ENCODE measurements around the gene IRF9.

DNA sequence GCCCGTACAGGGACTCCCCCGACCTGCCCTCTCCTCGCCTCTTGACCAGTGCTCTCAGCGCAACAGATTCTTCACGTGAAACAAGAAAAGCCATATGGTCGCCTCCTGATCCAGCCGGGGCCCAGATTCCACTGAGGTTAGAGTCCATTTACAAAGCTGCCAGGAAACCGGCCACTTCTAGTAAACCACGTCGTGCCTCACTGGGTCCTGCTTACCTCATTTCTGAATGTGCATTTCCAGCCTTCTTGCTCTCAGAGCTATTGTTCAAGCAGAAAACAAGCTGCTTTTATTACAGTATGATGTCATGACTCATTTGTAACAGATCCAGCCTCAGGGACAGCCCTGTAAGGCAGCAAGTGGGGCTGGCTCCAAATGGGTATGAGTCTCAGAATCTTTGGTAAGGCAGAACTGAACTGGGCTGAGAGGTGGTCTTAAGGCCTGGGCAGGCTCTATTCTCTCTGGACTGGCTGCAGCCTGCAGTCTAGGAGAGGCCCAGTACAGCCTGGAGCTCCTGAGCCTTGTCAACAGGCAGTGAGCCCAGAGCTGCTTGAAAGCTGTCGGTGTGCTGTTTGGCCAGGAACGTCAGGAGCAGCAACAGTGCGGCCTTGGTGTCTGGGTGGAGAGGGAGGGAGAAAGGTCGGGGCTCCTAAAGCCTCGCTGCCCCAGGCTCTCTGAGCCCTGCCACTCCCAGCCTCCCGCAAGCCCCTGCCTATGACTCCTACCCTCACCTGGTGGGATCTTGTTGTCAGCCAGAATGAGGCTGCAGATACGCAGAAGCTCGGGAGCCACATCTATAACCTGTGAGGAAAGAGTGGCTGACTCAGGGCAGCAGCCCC is 19.1 kb downstream of the IRF9 start:
- TF ChIP-seq PRPF4 (IDR thresholded peaks at IDR 0.05; ENCODE audit: low read depth, low read length, poor library complexity, severe bottlenecking) (no peak), ZNF138 (CRISPR knock-in tag; IDR thresholded peaks at IDR 0.05; ENCODE audit: low read depth) (no peak), DPF2 (CRISPR knock-in tag; IDR thresholded peaks at IDR 0.05; ENCODE audit: borderline replicate concordance, low read depth) (no peak), NCOR1 (IDR thresholded peaks at IDR 0.05; ENCODE audit: borderline replicate concordance, low read length) (no peak)
- TF ChIP-seq, protein P1, sequence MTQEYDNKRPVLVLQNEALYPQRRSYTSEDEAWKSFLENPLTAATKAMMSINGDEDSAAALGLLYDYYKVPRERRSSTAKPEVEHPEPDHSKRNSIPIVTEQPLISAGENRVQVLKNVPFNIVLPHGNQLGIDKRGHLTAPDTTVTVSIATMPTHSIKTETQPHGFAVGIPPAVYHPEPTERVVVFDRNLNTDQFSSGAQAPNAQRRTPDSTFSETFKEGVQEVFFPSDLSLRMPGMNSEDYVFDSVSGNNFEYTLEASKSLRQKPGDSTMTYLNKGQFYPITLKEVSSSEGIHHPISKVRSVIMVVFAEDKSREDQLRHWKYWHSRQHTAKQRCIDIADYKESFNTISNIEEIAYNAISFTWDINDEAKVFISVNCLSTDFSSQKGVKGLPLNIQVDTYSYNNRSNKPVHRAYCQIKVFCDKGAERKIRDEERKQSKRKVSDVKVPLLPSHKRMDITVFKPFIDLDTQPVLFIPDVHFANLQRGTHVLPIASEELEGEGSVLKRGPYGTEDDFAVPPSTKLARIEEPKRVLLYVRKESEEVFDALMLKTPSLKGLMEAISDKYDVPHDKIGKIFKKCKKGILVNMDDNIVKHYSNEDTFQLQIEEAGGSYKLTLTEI (CRISPR knock-in tag; conservative IDR thresholded peaks at IDR 0.05) = no peak
- TF ChIP-seq, protein P2, sequence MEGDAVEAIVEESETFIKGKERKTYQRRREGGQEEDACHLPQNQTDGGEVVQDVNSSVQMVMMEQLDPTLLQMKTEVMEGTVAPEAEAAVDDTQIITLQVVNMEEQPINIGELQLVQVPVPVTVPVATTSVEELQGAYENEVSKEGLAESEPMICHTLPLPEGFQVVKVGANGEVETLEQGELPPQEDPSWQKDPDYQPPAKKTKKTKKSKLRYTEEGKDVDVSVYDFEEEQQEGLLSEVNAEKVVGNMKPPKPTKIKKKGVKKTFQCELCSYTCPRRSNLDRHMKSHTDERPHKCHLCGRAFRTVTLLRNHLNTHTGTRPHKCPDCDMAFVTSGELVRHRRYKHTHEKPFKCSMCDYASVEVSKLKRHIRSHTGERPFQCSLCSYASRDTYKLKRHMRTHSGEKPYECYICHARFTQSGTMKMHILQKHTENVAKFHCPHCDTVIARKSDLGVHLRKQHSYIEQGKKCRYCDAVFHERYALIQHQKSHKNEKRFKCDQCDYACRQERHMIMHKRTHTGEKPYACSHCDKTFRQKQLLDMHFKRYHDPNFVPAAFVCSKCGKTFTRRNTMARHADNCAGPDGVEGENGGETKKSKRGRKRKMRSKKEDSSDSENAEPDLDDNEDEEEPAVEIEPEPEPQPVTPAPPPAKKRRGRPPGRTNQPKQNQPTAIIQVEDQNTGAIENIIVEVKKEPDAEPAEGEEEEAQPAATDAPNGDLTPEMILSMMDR (CRISPR knock-in tag; IDR thresholded peaks at IDR 0.05) = no peak

Measured in HepG2 (cell line).